Brain microvascular endothelial cell (primary cell): ENCODE measurements around the gene TMED4.
"Not testable (repeated sequence)": the region's sequence is repeated elsewhere in the genome, so short reads cannot be mapped to it uniquely, and the experiment has no call there.

Experiments used
- DNase-seq: peaks from one replicate; pipeline ENCODE4 v3.0.0-alpha.2; 2020
- H3K27ac ChIP-seq: fragments of 250-450 bp; sonication (Bioruptor Pico); 2 replicates; pipeline ENCODE4 v1.5.1; 2020; ENCODE audit warnings: mild to moderate bottlenecking, moderate library complexity
- H3K27me3 ChIP-seq: fragments of 250-450 bp; sonication (Bioruptor Pico); replicated peaks from 2 replicates; pipeline ENCODE4 v1.5.1; 2020; ENCODE audit warnings: mild to moderate bottlenecking
- H3K36me3 ChIP-seq: fragments of 250-450 bp; sonication (Bioruptor Pico); replicated peaks from 2 replicates; pipeline ENCODE4 v1.5.1; 2020; ENCODE audit warnings: mild to moderate bottlenecking
- H3K4me3 ChIP-seq: 2 replicates; pipeline ENCODE4 v1.5.1; 2011; ENCODE audit warnings: low read depth, mild to moderate bottlenecking, control low read depth, low read length, moderate library complexity
- in situ Hi-C: cut with HindIII; loops from 2 replicates; pipeline ENCODE4 v1.10.0; 2017; ENCODE audit warnings: low sequenced_read_pairs, low pct_ligation_motif_present
- TF ChIP-seq, protein P1 (sequence below): IDR thresholded peaks from 2 replicates; pipeline ENCODE4 v1.5.1; 2011; ENCODE audit warnings: low read depth, mild to moderate bottlenecking, moderate library complexity, low read length, control low read depth, inconsistent platforms; ENCODE audit errors: missing control alignments

TMED4 gene

GRCh38 chr7:44564606-44565005 is 17.4 kb downstream of the TMED4 start:
- TF ChIP-seq, protein P1, sequence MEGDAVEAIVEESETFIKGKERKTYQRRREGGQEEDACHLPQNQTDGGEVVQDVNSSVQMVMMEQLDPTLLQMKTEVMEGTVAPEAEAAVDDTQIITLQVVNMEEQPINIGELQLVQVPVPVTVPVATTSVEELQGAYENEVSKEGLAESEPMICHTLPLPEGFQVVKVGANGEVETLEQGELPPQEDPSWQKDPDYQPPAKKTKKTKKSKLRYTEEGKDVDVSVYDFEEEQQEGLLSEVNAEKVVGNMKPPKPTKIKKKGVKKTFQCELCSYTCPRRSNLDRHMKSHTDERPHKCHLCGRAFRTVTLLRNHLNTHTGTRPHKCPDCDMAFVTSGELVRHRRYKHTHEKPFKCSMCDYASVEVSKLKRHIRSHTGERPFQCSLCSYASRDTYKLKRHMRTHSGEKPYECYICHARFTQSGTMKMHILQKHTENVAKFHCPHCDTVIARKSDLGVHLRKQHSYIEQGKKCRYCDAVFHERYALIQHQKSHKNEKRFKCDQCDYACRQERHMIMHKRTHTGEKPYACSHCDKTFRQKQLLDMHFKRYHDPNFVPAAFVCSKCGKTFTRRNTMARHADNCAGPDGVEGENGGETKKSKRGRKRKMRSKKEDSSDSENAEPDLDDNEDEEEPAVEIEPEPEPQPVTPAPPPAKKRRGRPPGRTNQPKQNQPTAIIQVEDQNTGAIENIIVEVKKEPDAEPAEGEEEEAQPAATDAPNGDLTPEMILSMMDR = no peak
- Histone ChIP-seq H3K36me3 (peaks cover 52% of the 10 kb centered on the region), H3K27me3 (no peaks in the 10 kb centered on the region), H3K4me3 (no peak overlapping the region), H3K27ac (no peak overlapping the region)
- in situ Hi-C loops = no loop called here
- no peak for DNase-seq

- TF ChIP-seq, protein P1 = no peak
- Histone ChIP-seq H3K27me3 (no peaks in the 10 kb centered on the region), H3K36me3 (peaks cover 38% of the 10 kb centered on the region), H3K4me3 (no peak overlapping the region), H3K27ac (no peak overlapping the region)
- no peak for DNase-seq
- in situ Hi-C loops = no loop called here
Observed at GRCh38 chr7:44563171-44563679, 18.8 kb downstream of the TMED4 start.

DNA sequence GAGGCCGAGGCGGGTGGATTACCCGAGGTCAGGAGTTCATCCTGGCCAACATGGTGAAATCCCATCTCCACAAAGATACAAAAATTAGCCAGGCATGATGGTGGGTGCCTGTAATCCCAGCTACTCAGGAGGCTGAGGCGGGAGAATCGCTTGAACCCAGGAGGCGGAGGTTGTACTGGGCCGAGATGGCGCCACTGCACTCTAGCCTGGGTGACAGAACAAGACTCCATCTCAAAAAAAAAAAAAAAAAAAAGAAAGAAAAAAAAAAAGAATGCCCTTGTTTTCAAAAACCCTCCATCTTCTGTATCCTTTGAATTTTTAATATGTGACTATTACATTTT is 19.4 kb downstream of the TMED4 start:
- in situ Hi-C loops, H3K4me3 ChIP-seq, H3K27ac ChIP-seq, H3K27me3 ChIP-seq, DNase-seq: not testable (repeated sequence)
- H3K36me3 ChIP-seq = peaks cover 32% of the 10 kb centered on the region

DNA sequence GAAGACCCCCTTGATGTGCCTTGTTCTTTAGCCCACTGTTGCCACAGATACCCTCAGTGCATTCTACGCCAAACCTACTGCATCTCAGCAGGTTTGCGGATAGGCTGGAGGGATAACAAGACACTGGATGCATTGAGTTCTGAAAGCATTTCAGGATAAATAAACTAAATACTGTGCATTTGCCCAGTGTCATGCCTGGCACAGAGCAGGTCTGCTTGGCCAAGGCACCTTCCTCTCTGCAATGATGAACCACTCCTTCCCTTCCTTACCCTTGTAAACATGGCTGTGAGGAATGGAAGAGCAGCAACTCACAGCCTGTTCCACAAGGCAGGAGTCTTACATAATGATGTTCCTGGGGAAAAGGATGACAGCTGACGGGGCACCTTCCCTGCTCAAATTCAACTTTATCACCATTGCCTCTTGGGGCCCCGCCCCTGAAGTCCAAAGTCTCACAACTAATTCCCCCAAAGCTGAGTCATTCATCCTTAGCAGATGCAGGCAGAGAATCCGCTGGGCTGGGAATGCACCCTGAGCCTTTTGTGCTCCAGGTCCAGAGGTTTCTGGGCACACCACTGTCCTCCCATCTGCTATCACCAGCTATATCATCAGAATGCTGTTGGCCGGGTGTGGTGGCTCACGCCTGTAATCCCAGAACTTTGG is 19.9 kb downstream of the TMED4 start:
- in situ Hi-C loops = no loop called here
- no peaks in the 10 kb centered on the region for H3K27me3 ChIP-seq

DNA sequence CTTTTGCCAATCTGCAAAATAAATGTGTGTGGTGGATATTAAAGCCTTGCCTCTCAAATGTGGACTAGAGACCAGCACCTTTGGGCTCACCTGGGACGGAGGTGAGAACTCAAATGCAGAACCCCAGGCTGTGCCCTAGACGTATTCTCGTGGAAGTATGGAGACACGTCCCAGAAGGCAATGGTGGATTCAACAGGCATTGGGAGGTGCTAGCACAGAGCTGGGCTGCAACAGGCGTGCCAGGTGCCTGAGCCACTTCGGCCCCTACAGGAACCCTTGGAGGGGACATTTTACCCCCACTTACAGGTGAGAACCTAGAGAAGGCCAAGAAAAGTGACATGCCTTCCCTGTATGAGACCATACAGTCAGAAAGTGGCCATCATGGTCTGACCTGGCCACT is 20.6 kb downstream of the TMED4 start:
- no peak for DNase-seq
- Histone ChIP-seq H3K27me3 (no peaks in the 10 kb centered on the region), H3K27ac (no peak overlapping the region), H3K4me3 (no peak overlapping the region), H3K36me3 (peaks cover 24% of the 10 kb centered on the region)
- in situ Hi-C loops = no loop called here
- TF ChIP-seq, protein P1 = no peak

More for the DNA sequence above, 19.9 kb downstream of the TMED4 start:
- peak; percentile 47 for DNase-seq
- Histone ChIP-seq H3K27ac (no peak overlapping the region), H3K36me3 (peaks cover 27% of the 10 kb centered on the region), H3K4me3 (no peak overlapping the region)
- TF ChIP-seq, protein P1 = no peak

DNA sequence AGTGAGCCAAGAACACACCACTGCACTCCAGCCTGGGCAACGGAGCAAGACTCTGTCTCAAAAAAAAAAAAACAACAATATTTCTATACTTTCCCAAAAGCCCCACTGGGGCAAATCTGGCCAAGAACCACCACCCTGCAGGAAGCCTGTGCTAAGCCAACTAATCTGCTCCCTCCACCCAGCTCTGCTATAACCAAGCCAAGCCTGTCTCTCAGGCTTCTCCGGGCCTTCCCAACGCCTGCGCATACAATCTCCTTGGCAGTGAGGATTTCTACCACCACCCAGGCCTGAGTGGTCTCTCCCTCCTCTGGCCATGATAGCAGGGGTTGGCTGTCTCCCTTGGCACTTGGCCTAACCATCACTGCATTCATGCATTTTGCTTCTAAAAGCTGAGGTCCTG is 22.5 kb downstream of the TMED4 start:
- TF ChIP-seq, protein P1 = no peak
- DNase-seq = no peak
- in situ Hi-C loops = no loop called here
- Histone ChIP-seq H3K27me3 (no peaks in the 10 kb centered on the region), H3K27ac (no peak overlapping the region), H3K4me3 (no peak overlapping the region), H3K36me3 (peaks cover 11% of the 10 kb centered on the region)
